Heart right ventricle (tissue), 16 donors: ENCODE results near the gene SEMA3D. TPM values are rescaled to one million over a fixed set of nuclear protein-coding genes. Genes with fewer than 3 reads are reported as not detected.

Experiments used
- ATAC-seq, 8 donors: fragments of 200-7000 bp; cut with Tn5 transposase; one replicate each; pipeline ENCODE4 v1.9.1; 2020; ENCODE audit warnings: mild to moderate bottlenecking in 8 of 8, moderate library complexity in 8 of 8, moderate number of reproducible peaks in 1 of 8
- DNase-seq, 2 donors: peaks; one replicate each; pipeline ENCODE4 v3.0.0-alpha.2; 2020
- H3K27ac ChIP-seq, 10 donors: fragments of 200-600 bp; sonication (generic) in 2 of 10; one replicate each; pipeline versions ENCODE4 v1.5.0 to v1.8.0; 2020 to 2022; ENCODE audit warnings: mild to moderate bottlenecking in 3 of 10
- H3K27me3 ChIP-seq, 7 donors: fragments of 200-600 bp; one replicate each; pipeline ENCODE4 v1.8.0; 2021 to 2022; ENCODE audit warnings: mild to moderate bottlenecking in 2 of 7
- H3K36me3 ChIP-seq, 9 donors: fragments of 200-600 bp; sonication (generic) in 1 of 9; one replicate each; pipeline versions ENCODE4 v1.5.0 to v1.8.0; 2020 to 2022; ENCODE audit warnings: mild to moderate bottlenecking in 2 of 9
- H3K4me1 ChIP-seq, 9 donors: fragments of 200-600 bp; sonication (generic) in 1 of 9; one replicate each; pipeline versions ENCODE4 v1.5.0 to v1.8.0; 2020 to 2022; ENCODE audit warnings: mild to moderate bottlenecking in 4 of 9
- H3K4me3 ChIP-seq, 10 donors: fragments of 200-600 bp; sonication (generic) in 2 of 10; one replicate each; pipeline versions ENCODE4 v1.5.0 to v1.8.0; 2020 to 2022; ENCODE audit warnings: mild to moderate bottlenecking in 7 of 10, moderate library complexity in 2 of 10
- H3K9me3 ChIP-seq, 11 donors: fragments of 200-600 bp in 10 of 11; sonication (generic) in 2 of 11; one replicate each; pipeline versions ENCODE4 v1.5.0 to v1.8.0; 2013 to 2022; ENCODE audit warnings: mild to moderate bottlenecking in 2 of 11, control low read depth in 1 of 11, moderate library complexity in 1 of 11
- WGBS, 2 donors: extraction: QIAGEN DNeasy Blood & Tissue Kit; methylation state at CpG; one replicate each; pipeline ENCODE4 v1.1.7; 2013; ENCODE audit warnings: inconsistent platforms in 1 of 2; 5-methylcytosine and 5-hydroxymethylcytosine counted together
- intact Hi-C, 10 donors: fragments of 100-400 bp; cut with DNase I; formaldehyde crosslinking; loops; one replicate each; pipeline versions ENCODE4 v1.11.1 to v1.14.2; 2022
- polyA plus RNA-seq, 2 donors: library from polyadenylated mRNA; stranded (reverse); fragments of 200-250 nt; gene quantifications; one replicate each; pipeline ENCODE4 v1.2.3, GENCODE V29; 2013
- total RNA-seq, 10 donors: library from RNA; stranded (reverse); fragmentation: NEBNext Ultra II Directional in 3 of 10; extraction: Animal tissue kit (Norgen Biotek cat#: 25700) in 3 of 10; gene quantifications; one replicate each; pipeline versions ENCODE4 v1.2.1 to v1.2.4, GENCODE V29; 2021 to 2023
- TF ChIP-seq, protein P1 (sequence below), 9 donors: fragments of 200-600 bp; sonication (generic) in 2 of 9; IDR thresholded peaks; one replicate each; pipeline versions ENCODE4 v1.5.0 to v1.8.0; 2021 to 2022; ENCODE audit warnings: antibody characterized with exemption in 9 of 9, mild to moderate bottlenecking in 5 of 9, moderate library complexity in 1 of 9
- donor health status: Arrhythmogenic right ventricular cardiomyopathy.
- donor health status: ischemic (EF 13 %, LVEDD 7.1; RV severe dilation, severe dysfunction).
- donor health status: healthy with polysubstance abuse.
- donor health status: DM: no; HTN: yes; CAD: no.
- donor health status: DM: no; HTN: no; CAD: no.
- donor health status: ischemic (EF 25% LVEDD 6.9; RV normal size, moderate dysfunction).
- donor health status: ischemic (EF 25% LVEDD 5.7; RV mildly dilated, moderate dysfunction).
- donor health status: healthy.
- donor health status: DM: yes; HTN: yes; CAD: no.
- donor health status: Ischemic cardiomyopathy.
- donor health status: ischemic (EF 35%, LVEDD 5.7; RV mildly dilated, moderate dysfunction).
- donor health status: nonischemic (EF 11% LVEDD 7.7; RV severe dilation, severe dysfunction).
- donor health status: DM: yes; HTN: yes; CAD: no.
- donor health status: PGD.
- donor health status: ischemic (EF 29% LVEDD 5.4; RV normal size, mild dysfunction).
- donor health status: nonischemic (EF 23%, LVEDD 6.1; RV moderate dilation, normal function).

Gene SEMA3D
- total and polyA plus RNA-seq, 12 donors = 0.10 to 3.5 (median 0.86) TPM

DNA sequence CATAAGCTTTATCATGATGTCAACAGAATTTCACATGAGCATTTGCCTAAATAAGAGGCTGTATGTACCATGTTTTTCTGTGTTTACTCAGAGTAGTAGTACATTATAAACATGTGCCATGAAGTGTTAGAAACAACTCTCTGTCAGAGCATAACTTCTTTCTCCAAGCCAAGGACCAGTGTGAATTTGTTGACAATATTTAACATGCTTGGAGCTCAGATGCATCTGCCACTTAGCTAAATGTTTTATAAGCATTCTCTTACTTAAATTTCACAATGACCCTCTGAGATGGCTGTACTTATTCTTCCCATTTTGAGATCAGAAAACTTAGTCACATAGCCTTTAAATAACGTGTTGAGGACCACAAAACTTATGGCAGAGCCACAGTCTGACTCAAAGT lies 105.0 kb downstream of the SEMA3D start:
- 76 to 82% methylated on average over 1 of the region's 1 CpG for WGBS, 2 donors
- ATAC-seq = no peak
- Histone ChIP-seq H3K4me3 (no peak overlapping the region), H3K27me3 (peaks cover 0 to 1% (median 0%) of the 10 kb centered on the region in 7 donors), H3K4me1 (no peaks in the 10 kb centered on the region), H3K36me3 (no peaks in the 10 kb centered on the region), H3K27ac (no peak overlapping the region), H3K9me3 (no peaks in the 10 kb centered on the region)
- TF ChIP-seq, protein P1, sequence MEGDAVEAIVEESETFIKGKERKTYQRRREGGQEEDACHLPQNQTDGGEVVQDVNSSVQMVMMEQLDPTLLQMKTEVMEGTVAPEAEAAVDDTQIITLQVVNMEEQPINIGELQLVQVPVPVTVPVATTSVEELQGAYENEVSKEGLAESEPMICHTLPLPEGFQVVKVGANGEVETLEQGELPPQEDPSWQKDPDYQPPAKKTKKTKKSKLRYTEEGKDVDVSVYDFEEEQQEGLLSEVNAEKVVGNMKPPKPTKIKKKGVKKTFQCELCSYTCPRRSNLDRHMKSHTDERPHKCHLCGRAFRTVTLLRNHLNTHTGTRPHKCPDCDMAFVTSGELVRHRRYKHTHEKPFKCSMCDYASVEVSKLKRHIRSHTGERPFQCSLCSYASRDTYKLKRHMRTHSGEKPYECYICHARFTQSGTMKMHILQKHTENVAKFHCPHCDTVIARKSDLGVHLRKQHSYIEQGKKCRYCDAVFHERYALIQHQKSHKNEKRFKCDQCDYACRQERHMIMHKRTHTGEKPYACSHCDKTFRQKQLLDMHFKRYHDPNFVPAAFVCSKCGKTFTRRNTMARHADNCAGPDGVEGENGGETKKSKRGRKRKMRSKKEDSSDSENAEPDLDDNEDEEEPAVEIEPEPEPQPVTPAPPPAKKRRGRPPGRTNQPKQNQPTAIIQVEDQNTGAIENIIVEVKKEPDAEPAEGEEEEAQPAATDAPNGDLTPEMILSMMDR (IDR thresholded peaks at IDR 0.05) = no peak
- intact Hi-C loops = no loop called here
- DNase-seq = no peak

DNA sequence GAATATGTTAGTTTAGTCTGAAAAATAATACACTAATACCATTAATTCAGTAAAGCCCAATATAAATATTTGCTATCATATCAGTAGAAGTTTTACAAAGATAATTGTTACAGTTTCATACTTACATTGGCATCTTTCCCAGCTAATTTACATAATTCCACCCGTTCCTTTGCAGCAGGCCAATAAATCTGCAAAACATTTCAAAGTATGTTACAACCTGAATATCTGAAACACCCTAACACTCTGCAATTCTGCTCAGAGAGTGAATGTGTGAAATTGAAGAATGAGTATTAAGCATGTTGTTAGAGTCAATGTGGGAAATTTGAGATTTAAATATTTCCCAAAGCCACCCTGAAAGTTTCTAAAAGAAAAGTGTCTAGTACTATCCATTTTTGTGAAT lies 105.5 kb downstream of the SEMA3D start:
- WGBS, 2 donors = 9 to 13% methylated on average over 1 of the region's 1 CpG
- TF ChIP-seq, protein P1 (IDR thresholded peaks at IDR 0.05) = no peak
- Histone ChIP-seq H3K9me3 (no peaks in the 10 kb centered on the region), H3K36me3 (no peaks in the 10 kb centered on the region), H3K4me3 (no peak overlapping the region), H3K4me1 (no peaks in the 10 kb centered on the region), H3K27ac (no peak overlapping the region), H3K27me3 (peaks cover 0 to 4% (median 0%) of the 10 kb centered on the region in 7 donors)
- DNase-seq = no peak
- ATAC-seq = no peak
- intact Hi-C loops = no loop called here

GRCh38 chr7:85079434-85079833 lies 107.4 kb downstream of the SEMA3D start:
- WGBS, 2 donors = 89 to 93% methylated on average over 1 of the region's 1 CpG
- no peak overlapping the region for H3K27ac ChIP-seq
- no peak for ATAC-seq

DNA sequence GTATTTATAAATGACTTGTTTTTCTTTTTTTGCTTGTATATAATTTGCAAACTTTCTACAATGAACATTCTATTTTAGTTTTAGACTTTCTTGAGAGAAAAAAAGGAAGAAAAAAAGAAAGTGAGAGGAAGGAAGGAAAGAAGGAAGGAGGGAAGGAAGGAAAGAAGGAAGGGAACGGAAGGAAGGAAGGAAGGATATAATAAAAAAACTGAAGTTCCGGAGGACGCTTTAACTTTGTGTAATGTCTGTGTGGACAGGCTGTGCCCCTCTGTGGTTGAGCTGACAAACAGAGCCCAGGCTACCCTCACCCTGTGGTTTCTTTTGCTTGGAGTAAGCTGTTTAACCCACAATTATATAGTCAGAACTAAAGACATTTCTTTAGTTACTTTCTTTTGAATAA lies 108.7 kb downstream of the SEMA3D start:
- Histone ChIP-seq H3K36me3 (no peaks in the 10 kb centered on the region), H3K4me3 (no peak overlapping the region), H3K27me3 (peaks cover 0 to 4% (median 0%) of the 10 kb centered on the region in 7 donors), H3K9me3 (no peaks in the 10 kb centered on the region), H3K27ac (no peak overlapping the region), H3K4me1 (no peaks in the 10 kb centered on the region)
- DNase-seq (no peak), ATAC-seq (no peak)
- intact Hi-C loops = no loop called here
- TF ChIP-seq, protein P1 (IDR thresholded peaks at IDR 0.05) = no peak
- 55 to 56% methylated on average over 3 of the region's 3 CpGs for WGBS, 2 donors

More at GRCh38 chr7:85079434-85079833, 107.4 kb downstream of the SEMA3D start:
- H3K4me1 ChIP-seq = no peaks in the 10 kb centered on the region
- H3K9me3 ChIP-seq = no peaks in the 10 kb centered on the region
- H3K36me3 ChIP-seq = no peaks in the 10 kb centered on the region
- DNase-seq = no peak
- H3K4me3 ChIP-seq = no peak overlapping the region
- intact Hi-C loops = no loop called here
- TF ChIP-seq, protein P1 (IDR thresholded peaks at IDR 0.05) = no peak
- peaks cover 0 to 4% (median 0%) of the 10 kb centered on the region in 7 donors for H3K27me3 ChIP-seq
